Sigmoid colon (tissue), 4 donors: ENCODE data around the gene PCYT2.

ENCODE experiments used
- EP300 ChIP-seq, 4 donors: sonication (generic); formaldehyde crosslinking; IDR thresholded peaks; one replicate each; pipeline ENCODE4 v1.6.1; 2017; ENCODE audit warnings: antibody characterized with exemption in 4 of 4
- POLR2A ChIP-seq, 2 donors: fragments of 450-650 bp; IDR thresholded peaks; one replicate each; pipeline ENCODE4 v1.6.1; 2016; ENCODE audit warnings: antibody characterized with exemption in 2 of 2, mild to moderate bottlenecking in 2 of 2, moderate library complexity in 2 of 2
- POLR2AphosphoS5 ChIP-seq, 4 donors: sonication (generic); formaldehyde crosslinking; IDR thresholded peaks; one replicate each; pipeline ENCODE4 v1.6.1; 2017; ENCODE audit warnings: antibody characterized with exemption in 4 of 4
- TF ChIP-seq, protein P1 (sequence below), 4 experiments: fragments of 450-650 bp in 3 of 4; fragments of 200-600 bp in 1 of 4; IDR thresholded peaks; one replicate each; pipeline ENCODE4 v1.5.1; 2016 to 2019; ENCODE audit warnings: antibody characterized with exemption in 4 of 4, mild to moderate bottlenecking in 3 of 4, moderate library complexity in 2 of 4

DNA sequence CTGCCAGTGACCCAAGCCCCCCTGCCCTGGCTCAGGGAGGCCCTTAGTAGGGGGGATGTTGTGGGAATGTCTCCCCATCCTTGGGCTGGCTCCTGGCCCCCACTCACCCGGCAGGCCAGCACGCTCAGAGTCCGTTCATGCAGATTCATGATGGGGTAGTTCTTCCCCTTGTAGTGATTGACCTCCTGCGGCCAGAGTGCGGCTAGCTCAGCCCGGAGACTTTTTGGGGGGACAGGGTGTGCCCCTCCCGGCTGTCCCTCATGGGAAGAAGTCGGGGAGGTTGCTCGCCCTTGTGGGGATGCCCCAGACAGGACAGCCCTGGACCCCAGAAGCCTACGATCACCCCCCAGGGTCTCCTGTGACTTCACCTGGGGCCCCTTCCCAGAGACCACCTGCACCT is 5.2 kb downstream of the PCYT2 start:
- TF ChIP-seq POLR2A (IDR thresholded peaks at IDR 0.05) (no peak), EP300 (IDR thresholded peaks at IDR 0.05) (no peak), POLR2AphosphoS5 (IDR thresholded peaks at IDR 0.05) (no peak)
- TF ChIP-seq, protein P1, sequence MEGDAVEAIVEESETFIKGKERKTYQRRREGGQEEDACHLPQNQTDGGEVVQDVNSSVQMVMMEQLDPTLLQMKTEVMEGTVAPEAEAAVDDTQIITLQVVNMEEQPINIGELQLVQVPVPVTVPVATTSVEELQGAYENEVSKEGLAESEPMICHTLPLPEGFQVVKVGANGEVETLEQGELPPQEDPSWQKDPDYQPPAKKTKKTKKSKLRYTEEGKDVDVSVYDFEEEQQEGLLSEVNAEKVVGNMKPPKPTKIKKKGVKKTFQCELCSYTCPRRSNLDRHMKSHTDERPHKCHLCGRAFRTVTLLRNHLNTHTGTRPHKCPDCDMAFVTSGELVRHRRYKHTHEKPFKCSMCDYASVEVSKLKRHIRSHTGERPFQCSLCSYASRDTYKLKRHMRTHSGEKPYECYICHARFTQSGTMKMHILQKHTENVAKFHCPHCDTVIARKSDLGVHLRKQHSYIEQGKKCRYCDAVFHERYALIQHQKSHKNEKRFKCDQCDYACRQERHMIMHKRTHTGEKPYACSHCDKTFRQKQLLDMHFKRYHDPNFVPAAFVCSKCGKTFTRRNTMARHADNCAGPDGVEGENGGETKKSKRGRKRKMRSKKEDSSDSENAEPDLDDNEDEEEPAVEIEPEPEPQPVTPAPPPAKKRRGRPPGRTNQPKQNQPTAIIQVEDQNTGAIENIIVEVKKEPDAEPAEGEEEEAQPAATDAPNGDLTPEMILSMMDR (IDR thresholded peaks at IDR 0.05) = no peak
